Femur (tissue), 1 donor: ENCODE measurements around the gene C1orf146.
"Not testable (repeated sequence)": the region's sequence is repeated elsewhere in the genome, so short reads cannot be mapped to it uniquely, and the experiment has no call there.

Source experiments
- DNase-seq: peaks from one replicate; pipeline ENCODE4 v3.0.0-alpha.2; 2017

C1orf146 gene, protein sequence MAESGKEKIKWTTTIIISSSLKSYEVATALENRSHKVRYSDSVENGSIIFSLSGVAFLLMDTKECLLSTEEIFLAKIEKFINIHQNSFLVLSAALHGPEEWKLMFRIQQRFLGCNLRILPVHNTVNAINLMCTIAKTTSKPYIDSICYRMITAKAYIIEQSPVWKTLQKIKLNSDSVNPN

DNA sequence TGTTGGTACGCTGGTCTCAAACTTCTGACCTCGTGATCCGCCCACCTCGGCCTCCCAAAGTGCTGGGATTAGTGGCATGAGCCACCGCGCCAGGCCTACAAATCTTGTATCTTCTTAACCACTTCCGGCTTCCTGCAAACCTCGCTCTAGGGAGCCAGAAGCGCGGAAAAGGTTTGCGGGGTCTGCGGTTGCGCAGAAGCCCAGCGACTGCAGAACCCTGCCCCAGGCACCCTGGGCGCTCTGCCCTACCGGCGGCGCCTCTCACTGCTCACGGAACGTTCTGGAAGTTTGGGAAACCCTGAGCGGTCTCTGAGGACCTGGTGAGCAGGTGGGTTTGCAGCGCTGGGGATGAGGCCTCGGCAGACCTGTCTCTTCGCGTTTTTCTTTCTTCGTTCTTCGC, at the start of gene C1orf146:
Gene C1orf146, plus strand, starts transcription at position 195 of the 400 bp plus-strand sequence. CDS start 13,506 bp downstream, outside the sequence.
- no peak for DNase-seq

GRCh38 chr1:92168657-92169056, 49.1 kb upstream of the C1orf146 start:
- DNase-seq, result no peak

- no peak for DNase-seq
Observed at GRCh38 chr1:92169214-92170005, 48.3 kb upstream of the C1orf146 start.

GRCh38 chr1:92184632-92185031, 33.1 kb upstream of the C1orf146 start:
- DNase-seq, result no peak

GRCh38 chr1:92186081-92186480, 31.6 kb upstream of the C1orf146 start:
- no peak for DNase-seq

DNA sequence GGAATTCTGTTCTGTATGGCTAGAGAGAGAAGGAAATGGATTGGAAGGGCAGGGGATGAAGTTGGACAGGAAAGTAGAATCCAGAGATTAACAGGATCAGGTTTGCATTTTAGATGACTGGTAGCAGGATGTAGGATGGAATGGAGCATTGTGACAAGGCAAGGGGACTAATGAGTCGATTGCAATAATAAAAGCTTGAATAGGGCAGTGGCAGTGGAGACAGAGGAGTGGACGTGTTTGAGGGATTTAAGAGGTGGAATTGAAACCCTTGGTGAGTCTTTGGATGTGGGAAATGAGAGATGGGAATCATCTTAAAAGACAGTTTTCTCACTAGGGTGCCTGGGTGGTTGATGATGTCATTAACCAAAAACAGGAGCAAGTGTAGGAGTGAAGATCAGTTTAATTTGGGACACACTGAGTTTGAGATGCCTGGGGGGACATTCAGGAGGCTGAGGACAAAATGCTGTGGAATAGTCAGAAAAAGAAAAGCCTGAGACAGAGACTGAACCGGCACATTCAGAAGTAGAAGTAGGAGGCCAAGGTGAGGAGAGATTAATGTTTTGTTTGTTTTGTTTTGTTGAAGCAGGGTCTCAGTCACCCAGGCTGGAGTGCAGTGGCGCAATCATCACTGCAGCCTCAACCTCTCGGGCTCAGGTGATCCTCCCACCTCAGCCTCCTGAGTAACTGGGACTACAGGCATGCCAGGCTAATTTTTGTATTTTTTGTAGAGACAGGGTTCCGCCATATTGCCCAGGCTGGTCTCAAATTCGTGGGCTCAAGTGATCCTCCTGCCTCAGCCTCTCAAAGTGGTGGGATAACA, 29.1 kb upstream of the C1orf146 start:
- DNase-seq, result no peak

DNA sequence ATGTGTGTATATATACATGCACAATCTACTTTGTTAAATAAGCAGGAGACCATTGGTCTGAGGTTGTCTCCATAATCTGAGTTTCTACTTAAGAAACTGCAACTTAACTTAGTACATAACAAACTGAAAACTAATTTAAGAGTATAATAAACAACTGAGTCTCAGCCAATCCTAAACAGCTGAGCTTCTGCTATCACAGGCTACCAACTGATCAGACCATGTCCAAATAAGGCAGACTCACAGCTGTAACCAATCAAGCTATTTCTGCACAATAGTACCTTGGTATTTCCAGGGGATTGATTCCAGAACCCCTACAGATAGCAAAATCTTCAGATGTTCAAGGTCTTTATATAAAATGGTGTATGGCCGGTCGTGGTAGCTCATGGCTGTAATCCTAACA, 26.0 kb upstream of the C1orf146 start:
- no peak for DNase-seq

DNA sequence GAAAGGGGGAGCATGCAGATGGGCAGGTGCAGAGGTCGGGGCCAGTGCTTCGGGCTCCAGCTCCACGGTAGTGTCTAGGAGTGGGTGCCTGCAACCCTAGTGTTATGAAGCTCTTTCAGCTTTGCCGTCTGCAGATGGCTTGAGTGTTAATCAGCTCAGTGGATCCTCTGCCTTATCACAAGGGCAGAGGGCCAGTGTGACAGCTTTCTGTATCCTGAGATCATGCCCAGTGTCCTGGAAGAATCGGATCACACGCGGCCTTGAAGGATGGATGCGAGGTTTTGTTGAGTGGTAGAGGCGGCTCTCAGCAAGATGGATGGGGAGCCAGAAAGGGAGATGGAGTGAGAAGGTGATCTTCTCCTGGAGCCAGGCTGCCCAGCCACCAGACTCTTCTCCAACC, 25.5 kb upstream of the C1orf146 start:
- no peak for DNase-seq

- no peak for DNase-seq
Observed at GRCh38 chr1:92194511-92194910, 23.2 kb upstream of the C1orf146 start.

DNA sequence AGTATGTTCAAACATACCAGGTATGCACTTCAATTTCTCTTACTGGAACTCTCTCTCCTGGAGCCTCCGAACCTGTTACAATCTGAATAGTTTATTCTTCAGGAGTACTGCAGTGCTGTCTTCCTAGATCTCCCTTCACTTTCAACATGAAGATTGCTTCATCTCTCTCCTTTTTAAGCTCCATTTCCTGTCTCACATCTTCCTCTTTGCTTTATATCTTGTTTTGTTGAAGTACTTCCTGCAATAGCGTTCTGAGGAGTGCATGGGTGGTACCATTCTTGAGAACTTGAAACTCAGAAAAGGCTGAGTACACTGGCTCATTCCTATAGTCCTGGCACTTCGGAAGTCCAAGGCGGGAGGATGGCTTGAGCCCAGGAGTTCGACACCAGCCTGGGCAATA, 15.7 kb upstream of the C1orf146 start:
- DNase-seq, result no peak

DNA sequence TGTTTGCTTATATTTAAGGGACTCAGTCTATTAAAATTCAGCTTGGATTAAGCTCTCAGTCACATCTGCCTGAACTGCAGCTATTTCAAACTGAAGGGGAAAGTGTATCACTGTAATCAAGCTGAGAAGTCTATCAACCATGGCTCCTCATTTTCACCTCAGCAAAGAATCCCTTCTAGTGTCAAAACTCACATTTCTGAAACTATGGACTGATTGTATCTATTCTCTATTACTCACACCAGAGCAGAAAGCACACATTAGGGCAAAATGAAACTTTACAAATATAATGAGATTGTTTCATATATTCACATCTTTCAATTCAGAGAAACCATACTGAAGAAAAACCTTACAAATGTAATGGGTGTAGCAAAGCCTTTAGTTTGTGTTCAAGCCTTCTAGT, 14.6 kb upstream of the C1orf146 start:
- no peak for DNase-seq

- DNase-seq, result no peak
Observed at GRCh38 chr1:92210701-92211100, 7.0 kb upstream of the C1orf146 start.

GRCh38 chr1:92211166-92211565, 6.5 kb upstream of the C1orf146 start:
- no peak for DNase-seq

DNA sequence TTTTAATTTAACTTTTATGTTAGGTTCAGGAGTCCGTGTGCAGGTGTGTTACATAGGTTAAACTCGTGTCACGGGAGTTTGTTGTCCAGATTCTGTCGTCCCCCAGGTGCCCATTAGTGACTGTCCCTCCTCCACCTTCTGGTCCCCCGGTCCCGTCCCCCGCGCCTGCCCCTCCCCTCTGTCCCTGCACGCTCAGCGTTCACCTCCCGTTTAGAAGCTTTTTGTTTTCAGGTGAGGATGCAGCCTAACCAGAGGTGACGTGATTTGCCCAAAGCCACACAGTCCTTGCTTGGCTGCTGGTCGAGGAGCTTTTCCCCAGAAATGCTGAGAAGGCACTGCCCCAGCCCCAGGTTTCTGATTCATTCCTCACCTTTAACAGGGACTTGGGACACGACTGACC, 844 bp downstream of the C1orf146 start:
- DNase-seq, result no peak

DNA sequence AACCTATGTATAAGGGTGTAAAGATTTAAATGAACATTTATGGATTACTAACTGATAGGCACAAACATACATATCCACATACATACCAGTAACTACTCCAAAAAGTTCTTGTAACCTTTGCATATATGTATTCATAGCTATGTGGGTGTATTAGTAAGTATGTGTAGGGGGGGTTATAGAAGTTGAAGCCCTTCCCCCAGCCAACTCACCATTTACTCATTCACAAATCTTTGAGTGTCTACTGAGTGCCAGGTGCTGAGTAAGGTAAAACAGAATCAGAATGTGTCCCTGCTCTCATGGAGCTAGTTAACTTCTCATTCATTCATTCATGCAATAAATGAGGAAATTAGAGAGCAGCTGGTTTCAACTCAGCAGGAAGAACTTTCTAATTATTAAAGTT, 1.3 kb downstream of the C1orf146 start:
- DNase-seq, result no peak

- no peak for DNase-seq
Observed at GRCh38 chr1:92228401-92228800, 10.7 kb downstream of the C1orf146 start.

- no peak for DNase-seq
Observed at GRCh38 chr1:92230736-92231135, 13.0 kb downstream of the C1orf146 start.

- DNase-seq, result no peak
Observed at GRCh38 chr1:92240034-92240433, 22.3 kb downstream of the C1orf146 start.

DNA sequence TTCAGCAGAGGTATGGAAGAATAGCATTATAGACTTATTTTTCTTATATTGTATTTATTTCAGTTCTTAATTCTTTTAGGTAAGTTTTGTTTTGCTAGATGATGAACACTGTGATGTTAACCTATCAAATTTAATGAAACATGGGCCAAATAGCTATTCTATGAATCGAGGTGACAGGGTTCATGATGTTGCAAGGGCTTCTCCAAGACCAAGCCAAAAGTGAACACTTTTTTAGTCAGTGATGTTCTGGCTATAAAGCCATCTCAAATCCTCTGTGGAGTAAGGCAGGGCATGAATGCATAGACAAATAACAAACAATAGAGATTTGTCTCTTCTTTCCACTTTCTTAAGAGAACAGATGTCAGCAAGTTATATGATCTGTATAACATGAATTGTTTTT, 26.7 kb downstream of the C1orf146 start:
- no peak for DNase-seq

- DNase-seq, result not testable (repeated sequence)
Observed at GRCh38 chr1:92254714-92255113, 37.0 kb downstream of the C1orf146 start.

DNA sequence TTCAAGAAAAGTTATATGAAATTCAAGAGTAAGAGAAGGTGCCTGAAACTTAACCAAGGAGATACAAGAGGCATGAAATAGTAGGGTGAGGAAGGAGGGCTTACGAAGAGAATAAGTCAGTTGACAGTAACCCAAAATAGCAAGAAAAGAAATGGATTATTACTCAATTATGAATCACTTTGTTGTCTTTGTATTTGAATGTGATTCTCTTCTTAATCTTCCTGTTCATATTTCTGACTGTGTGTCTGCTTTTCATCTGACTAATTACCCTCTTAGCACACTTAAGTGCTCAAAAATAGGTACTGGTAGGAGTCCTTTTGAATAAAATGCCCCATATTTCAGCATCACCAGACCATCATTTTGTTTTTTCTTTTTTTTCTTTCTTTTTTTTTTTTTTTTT, 41.6 kb downstream of the C1orf146 start:
- DNase-seq, result no peak

DNA sequence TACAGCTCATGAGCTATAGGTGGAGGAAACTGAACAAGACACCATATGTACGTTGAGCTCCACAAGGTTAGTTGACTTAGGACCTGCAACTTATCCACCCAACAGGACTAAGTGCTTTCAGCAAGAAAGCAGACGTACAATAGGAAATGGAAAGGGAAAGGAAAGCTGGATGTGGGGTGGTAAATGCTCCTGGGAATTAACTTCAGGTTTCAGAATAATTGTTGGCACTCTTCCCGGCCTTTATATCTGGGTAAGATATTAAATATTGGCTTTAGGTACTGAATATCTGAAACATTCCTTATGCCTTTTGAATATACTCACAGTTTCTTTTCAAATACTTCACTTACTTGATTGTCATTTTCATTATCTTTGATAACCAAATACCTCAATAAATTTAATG, 44.8 kb downstream of the C1orf146 start:
- no peak for DNase-seq

GRCh38 chr1:92273039-92273438, 55.3 kb downstream of the C1orf146 start:
- DNase-seq, result no peak

- DNase-seq, result no peak
Observed at GRCh38 chr1:92274939-92275338, 57.2 kb downstream of the C1orf146 start.
